Effector CD8-positive, alpha-beta T cell (primary cell): Measurements from ENCODE around the gene NELL1.

Experiments used
- DNase-seq: peaks from one replicate; lab custom pipeline; 2025; lab: John Stamatoyannopoulos, UW

NELL1 gene

DNA sequence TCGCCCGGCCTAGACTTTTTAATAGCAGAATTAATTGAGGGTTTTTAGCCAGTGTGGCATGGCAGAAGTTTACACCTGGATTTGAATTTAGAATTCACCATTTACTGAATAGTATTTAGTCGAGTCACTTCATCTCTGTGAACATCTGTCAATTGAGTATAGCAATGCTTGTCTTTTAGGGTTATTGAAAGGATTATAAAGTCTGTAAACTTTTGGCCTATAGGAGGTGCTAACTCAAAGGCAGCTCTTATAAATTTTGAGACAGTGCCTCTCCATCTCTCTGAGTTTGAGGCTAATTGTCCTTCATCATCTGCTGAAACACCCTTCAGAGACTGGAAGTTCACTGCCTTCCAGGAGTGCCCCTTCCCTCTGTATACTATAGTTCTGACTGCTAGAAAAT lies 205.0 kb downstream of the NELL1 start:
- DNase-seq = no peak

DNA sequence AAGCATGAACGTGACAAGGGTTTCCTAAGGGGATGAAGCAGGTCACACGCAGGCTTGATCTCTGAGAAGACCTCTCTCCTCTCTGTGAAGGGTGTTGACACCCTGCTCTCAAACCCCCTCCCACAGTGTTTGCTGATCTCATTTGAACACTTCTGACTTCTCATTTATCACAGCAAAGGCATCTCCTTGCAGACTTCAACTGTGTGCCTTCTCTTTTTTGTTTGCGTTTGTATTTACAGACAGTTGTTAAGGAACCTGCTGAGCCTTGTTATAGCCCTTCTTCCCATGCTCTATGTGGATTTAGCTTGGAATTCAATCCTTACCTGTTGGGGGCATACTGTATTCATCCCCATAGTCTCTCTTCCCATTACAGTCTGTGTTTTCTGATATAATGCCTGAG lies 206.5 kb downstream of the NELL1 start:
- DNase-seq = no peak

DNA sequence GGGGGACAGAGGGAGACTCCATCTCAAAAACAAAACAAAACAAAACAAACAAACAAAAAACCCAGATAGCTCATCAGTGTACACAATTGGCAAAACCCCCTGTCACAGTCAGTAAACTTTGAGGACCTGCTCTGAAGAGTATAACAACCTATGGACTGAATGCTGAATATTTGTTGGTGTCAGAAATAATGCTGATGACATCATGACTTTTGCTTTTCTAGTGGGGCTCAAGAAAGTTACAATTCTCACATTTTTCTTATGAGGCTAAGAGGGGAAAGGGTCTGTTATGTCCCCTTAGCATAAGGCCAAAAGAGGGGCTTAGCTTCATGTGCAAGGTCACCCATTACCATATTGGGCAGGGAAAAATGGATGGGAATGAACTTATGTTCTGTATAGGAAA lies 207.4 kb downstream of the NELL1 start:
- DNase-seq = no peak

DNA sequence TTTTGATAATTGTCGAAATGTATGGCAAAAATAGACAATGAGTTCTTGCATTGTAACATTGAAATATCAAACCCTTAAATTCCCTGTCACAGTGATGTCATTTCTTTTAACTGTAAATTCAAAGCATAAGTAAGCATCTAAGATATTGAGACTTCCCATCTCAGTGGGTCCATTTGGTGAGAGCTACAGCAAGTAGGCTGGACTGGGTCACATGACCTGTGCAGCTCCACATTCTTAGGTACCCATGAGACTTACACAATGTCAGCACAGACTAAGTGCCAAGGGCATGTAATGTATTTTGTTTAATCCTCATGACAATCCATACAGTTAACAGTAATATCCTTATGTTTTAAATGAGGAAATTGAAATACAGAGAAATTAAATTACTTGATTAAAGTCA lies 210.7 kb downstream of the NELL1 start:
- no peak for DNase-seq

DNA sequence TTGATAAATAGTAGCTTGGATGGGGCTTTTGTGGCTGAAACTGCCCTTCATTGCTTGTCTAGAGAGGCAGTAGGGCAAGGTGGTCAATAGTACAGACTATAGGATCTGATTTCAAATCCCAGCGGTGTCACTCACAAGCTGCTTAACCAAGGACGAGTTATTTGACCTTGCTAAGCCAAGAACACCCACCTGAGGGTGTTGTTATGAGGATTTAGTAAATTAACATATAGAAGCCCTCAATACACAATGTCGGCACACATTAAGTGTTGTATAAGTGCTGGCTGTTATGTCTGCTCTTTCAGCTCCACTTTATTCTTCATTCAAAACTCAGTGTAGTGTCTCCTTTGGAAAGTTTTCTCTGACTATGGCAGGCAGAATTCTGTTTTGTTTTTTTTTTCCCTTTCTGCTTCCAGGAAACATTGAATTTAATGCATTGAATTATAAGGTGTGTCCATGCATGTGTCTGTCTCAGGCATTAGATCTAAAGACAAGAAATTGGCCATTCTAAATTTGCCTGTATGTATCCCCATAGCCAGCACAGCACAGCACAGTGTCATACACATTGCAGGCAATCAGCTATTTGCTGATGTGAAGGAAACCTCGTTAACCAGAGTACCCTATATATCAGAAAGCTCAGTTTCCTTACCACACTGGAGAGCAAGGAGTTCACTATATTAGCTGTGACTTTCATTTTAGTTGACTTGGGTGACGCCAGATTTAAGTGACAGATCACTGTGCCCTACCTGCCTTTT lies 212.1 kb downstream of the NELL1 start:
- no peak for DNase-seq

DNA sequence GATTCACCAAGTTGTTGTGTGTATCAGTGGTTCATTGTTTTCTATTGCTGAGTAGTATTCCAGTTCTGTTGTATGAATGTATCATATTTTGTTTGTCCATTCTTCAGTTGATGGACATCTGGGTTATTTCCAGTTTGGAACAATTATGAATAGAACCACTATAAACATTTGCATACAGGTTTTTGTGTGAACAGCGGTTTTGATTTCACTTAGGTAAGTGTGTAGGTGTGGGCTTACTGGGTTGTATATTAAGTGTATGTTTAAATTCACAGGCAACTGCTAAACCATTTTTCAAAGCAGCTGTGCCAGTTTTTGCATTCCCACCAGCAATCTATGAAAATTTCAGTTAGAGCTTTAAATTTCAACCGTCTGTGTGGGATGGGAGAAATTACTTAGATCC lies 217.8 kb downstream of the NELL1 start:
- DNase-seq = no peak

DNA sequence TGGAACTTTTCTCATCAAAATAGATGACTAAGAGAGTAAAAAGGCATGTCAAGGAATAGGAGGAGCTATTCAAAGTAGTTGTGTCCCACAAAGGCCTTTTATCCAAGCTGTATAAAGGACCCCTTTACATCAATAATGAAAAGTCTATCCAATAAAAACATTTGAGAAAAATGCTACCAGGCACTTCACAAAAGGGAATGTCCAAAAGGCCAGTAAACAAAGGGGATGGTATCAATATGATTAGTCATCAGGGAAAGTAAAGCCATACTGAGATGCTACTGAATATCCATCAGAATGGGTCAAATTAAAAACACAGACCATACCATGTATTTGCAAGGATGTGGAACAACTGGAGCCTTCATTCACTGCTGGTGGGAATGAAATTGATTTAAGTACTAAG lies 224.9 kb downstream of the NELL1 start:
- no peak for DNase-seq

DNA sequence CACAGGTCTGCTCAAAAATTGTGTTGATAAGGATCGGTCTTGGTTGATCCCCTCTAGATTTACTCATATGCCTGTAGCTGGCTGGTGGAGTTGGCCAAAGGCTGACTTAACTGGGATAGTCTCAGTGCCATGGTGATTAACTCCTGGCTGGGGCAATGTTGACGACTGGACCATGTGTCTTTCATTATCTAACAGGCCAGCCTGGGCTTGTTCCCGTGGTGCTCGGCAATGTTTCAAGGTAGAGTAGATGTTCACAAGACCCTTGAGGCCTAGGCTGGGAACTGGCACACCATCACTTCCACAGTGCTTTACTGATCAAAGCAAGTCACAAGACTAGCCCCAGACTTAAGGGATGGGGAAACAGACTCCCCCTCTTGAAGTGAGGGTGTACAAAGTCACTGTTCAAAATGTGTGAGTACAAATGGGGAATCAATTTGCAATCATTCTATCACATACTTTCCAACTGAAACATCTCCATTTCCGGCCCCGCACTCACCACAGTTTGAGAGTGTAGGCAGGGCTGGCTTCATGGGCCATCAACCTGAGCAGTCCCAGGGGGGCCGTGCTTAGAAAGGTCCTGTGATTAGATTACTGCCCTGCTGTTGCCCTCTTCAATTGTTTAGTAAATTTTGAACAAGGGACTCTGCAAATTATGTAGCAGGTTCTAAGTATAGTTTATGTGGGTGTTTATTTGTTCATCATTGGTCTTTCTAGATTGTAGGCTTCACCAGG lies 240.8 kb downstream of the NELL1 start:
- no peak for DNase-seq

DNA sequence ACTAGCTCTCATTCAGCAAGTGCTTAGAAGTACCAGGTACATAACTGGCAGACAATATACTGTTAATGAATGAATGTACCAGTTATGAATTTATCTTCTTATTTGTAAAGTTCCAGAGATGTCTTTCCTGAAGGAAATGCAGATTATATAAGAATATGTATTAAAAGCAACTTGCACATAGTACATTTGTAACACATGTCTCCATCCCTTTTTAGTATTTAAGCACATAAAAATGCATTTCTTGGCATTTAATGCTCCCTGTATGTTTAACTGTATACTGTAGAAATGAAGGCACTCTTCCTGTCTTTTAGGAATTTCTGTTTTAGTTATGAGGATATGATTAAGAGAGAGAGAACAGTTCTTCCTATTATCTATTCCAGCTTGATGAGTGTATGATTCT lies 241.3 kb downstream of the NELL1 start:
- DNase-seq = no peak

DNA sequence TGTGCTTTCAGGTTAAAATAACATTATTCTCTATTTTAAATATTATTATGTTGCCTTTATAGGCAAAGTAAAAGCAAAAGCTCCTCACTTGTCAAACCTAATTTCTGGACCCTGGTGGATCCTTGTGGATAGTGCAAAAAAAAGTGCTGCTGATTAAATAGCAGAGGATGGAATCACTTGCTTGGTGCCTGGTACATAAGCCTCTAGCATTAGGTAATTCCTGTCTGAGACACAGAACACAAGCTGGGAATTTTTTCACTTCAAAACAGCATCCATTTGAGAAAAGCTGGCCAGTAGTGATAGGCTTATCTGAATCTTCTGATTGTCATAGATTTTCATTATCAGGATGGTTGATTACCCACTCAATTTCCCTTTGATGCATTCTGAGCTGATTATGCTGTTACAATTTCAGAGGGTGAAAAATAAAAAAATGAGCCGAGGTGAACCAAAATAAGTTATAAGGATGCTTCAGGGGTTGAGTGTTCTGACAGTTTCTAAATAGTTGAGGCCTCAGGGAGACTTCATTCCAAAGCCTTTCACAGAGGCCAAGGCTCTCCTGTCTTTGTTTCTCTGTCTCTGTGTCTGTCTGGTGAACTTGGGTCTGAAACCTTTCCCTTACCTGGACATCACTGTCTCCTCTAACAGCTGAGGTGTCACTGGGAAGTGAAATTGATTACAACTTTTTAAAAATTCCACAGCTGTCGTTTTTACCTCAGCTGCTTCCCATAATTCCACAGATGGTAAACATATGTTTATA lies 242.9 kb downstream of the NELL1 start:
- no peak for DNase-seq

DNA sequence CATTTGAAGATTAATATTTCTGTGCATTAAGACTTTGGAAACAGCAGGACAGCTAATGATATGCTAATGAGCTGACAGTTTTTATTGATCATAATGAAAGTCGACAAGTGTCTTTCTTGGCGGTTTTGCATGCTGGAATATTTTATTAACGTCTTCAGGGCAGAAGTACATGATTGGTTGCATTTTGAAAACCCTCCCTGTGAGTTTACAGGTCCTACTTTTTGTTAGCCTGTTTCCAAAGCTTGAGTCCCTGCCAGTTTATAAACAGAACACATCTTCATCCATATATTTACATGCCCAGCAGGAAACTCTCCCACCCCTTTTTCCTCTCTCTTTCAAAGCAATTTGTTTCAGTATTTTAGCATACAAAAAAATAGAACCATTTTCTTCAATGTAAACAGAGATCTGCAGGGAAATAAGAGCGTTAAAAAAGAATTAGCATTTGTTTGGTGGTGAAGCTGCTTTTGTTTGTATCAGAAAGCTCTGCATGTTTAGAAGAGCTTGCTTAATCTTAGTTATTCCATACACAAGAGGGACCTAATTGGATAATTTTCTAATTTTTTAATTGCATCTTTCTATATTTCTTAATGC lies 243.6 kb downstream of the NELL1 start:
- DNase-seq = no peak

DNA sequence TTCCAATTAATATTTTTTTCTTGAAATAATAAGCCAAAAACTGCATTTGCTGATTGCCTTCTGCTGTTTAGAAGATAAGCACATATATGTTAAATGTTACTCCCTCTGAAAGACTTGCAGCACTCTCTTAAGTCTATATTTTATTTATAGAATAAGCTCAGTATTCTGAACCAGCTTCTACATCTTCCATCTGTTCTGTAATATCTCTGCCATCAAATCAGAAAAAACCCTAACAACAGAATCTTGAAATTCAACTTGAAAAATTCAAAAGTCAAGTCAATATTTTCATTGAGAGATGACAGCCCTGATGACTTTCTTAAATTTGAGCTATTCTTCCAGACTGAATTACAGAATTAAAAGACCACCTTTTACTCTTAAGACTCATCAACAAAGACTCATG lies 247.9 kb downstream of the NELL1 start:
- no peak for DNase-seq

DNA sequence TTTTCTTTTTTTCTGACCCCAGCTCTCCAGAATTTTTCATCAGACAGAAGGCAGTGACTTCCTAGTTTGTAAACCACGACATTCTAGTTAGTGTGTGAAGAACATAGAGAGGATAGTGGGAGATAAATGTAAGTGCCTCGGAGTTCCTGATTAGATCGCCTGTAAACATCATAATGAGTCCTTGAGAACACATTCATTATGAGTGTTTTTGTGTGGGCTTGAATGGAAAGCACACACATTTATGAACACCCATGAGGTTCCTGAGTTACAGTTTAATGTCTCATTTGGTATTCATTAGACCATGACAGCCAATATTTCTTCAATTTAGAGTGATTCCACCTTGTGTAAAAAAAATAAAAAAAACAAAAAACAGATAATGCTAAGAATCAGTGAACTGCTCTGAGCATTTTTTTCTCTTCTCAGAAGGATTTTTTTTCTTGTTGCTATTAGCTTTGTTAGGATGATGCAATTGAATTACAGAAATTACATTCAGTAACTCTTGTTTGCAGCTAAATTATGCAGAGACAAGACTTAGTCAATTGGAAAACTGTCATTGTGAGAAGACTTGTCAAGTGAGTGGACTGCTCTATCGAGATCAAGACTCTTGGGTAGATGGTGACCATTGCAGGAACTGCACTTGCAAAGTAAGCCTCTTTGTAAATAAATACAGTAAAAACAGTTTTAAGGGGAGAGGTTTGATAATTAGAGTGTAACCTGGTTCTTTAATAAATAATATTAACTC lies 257.6 kb downstream of the NELL1 start:
- no peak for DNase-seq

DNA sequence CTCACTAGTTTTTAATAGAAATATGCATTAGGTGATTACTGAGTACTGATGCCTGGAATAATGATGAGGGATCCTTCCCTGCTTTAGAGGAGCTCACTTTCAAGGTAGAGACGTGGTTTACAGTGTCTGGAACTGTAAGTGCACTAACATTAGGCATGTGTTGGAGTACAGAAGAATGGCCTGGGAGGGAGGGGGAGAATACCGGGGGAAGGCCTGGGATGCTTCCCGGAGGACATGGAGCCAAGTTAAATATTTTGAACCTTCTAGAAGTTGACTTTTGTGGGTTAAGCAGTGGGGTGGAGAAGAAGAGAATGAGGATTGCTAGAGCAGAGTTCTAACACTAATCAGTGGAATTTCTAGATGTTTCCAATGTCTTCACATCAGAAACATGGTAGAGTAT lies 261.6 kb downstream of the NELL1 start:
- DNase-seq = no peak

DNA sequence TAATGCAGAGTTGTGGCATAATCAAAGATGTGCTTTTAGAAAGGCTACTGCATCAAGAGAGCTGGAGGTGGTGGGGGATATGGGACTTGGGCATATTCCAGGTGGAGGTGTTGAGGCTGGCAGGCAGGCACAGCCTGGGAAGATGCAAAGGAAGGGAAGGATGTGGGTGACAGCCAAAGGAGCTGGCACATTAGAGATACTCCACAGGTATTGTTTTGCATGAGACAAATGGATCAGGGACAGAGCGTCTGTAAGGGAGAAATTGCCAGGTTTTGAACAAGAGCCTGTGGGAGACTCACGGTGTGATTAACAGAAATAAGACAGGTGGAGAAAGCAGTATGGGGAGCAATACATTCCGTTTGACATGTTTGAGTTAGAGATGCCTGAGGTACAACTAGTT lies 263.7 kb downstream of the NELL1 start:
- no peak for DNase-seq

DNA sequence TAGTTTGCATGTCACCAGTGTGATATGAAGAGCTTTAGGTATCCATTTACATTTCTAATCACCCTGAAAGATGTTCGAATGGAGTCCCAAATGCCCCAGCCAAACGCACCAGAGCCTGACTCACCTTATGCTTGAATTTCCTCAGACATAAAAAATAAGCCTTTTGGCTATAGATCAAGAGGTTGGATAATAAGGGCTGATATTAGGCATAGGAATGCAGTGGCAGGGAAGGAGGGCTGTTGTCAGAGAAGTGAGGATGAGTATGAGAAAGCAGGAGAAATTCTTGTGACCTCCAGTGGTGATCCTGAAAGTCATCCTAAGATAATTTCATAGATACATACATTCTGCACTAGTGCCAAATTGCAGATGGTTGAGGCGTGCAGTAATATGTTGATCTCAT lies 264.6 kb downstream of the NELL1 start:
- DNase-seq = no peak

DNA sequence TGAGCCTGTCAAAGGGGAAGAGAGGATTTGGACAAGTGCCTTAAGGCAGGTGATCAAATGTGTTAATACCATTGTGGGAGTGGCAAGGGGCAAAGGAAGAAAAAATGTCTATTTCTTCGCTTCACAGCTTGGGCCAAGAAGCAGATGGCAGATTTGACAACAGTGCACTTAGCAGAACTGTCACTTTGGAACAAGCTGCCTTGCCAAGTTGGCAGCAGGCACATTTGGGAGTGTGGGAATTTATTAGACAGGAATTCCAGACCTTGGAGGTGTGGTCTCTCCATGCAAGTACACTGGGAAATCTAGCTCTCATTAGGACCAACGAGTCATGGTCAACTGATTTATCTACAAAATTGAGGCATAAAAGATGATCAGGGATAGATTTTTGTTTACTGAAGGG lies 265.1 kb downstream of the NELL1 start:
- DNase-seq = no peak

DNA sequence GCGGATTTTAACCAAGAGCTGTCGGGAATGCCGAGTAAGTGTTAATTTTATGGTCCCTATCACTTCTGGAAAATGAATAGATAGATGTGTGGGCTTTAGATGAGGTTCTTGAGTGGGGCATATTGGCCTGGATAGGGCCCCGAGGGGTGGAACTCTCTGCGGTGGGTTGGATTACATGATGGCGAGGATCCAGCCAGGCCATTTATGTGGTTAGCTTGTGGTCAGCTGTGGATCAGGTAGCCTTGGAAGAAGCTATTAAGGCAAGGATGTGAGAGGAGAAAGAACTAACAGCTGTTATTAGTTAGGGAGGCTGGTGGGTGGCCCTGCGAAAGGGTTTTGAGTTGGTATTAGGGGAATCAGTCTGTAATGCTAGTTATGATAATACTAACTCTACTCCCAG lies 268.4 kb downstream of the NELL1 start:
- DNase-seq = no peak

DNA sequence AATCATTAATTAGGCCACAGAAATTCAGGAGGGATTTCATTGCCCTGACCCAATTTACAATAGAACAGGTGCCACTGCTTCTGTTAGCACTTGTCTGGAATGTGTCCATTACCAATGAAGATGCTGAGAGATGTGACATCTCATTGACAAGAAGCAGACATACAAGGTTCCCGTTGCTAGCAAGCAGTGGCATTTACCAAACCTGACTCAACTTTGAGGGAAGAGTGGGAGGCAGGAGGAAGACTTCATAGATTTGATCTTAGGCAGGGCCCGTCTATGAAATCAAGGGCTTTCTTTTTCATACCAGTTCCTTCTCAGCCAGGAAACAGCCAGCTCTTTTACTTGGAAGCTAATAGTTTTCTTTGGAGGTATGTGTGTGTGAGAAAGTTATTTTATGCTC lies 280.2 kb downstream of the NELL1 start:
- DNase-seq = no peak

DNA sequence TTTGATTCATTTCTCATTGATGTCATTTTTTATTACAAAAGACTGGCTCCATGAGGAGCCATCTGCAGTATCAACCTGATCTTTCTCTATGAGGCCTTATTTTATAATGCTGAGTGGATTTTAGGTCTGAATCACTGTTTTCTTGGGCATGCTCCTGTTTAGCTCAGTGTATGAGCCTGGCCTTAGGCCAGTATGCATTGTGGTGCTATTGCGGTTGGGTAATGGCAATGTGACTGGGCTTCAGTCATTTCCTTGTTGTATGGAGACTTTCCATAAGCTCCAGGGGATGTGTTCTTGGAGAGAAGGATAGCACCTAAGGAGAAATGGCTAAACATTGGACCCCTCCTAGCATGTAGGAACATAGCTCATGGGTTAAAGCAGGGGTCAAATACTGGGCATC lies 293.2 kb downstream of the NELL1 start:
- no peak for DNase-seq

DNA sequence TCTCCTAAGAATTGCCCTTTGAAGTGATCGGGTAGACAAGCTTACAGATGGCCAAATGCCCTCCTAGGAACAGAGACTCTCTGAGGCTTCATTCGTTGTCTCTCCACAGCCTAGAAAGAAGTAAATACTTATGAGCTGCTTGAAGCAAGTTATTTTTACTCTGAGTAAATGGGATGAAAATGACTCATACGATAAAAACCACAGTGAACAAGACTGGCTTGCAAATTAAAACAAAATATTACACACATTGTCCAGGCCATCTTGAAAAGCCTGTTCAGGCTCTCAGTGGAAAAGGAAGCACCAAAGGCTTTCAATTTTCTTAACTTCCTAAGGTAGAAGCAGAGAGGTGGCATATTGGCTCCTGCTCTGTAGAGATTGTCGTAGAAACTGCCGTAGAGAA lies 294.2 kb downstream of the NELL1 start:
- DNase-seq = no peak

DNA sequence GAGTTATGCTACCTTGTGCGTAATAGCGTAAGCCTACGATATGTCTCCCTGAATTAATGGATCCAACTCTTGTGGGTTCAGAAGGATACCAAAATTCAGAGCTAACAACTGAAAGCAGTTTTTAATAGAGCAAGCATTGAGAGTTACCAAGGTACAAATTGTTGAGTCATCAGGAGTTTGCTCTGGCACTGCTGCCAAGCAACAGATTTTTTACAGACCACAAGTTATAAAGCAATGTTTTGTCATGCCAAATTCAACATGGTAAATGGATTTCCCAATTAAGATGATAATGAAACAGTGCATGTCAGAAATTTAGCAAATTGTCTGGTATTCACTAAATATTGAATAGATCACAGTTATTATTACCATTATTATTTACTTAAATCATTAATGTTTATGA lies 295.6 kb downstream of the NELL1 start:
- DNase-seq = no peak
